ENCODE results near the gene PRICKLE2.

- TF ChIP-seq, protein P1, sequence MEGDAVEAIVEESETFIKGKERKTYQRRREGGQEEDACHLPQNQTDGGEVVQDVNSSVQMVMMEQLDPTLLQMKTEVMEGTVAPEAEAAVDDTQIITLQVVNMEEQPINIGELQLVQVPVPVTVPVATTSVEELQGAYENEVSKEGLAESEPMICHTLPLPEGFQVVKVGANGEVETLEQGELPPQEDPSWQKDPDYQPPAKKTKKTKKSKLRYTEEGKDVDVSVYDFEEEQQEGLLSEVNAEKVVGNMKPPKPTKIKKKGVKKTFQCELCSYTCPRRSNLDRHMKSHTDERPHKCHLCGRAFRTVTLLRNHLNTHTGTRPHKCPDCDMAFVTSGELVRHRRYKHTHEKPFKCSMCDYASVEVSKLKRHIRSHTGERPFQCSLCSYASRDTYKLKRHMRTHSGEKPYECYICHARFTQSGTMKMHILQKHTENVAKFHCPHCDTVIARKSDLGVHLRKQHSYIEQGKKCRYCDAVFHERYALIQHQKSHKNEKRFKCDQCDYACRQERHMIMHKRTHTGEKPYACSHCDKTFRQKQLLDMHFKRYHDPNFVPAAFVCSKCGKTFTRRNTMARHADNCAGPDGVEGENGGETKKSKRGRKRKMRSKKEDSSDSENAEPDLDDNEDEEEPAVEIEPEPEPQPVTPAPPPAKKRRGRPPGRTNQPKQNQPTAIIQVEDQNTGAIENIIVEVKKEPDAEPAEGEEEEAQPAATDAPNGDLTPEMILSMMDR (IDR thresholded peaks at IDR 0.05) = no peak
- TF ChIP-seq POLR2A (IDR thresholded peaks at IDR 0.05) = no peak
Measured at GRCh38 chr3:64049832-64050231, 175.4 kb downstream of the PRICKLE2 start.

Measured in body of pancreas (tissue), 4 donors.